Right atrium auricular region (tissue), 2 donors: ENCODE results near the gene SLC26A11. TPM values are rescaled to one million over a fixed set of nuclear protein-coding genes. Genes with fewer than 3 reads are reported as not detected.

Experiments used
- DNase-seq: peaks from one replicate; pipeline ENCODE4 v3.0.0-alpha.2; 2019; ENCODE audit warnings: low spot score
- H3K27ac ChIP-seq, 2 donors: fragments of 200-600 bp; sonication (generic); 1 replicate in 1 of 2; 2 replicates in 1 of 2; pipeline ENCODE4 v1.5.1; 2016 to 2019
- H3K27me3 ChIP-seq, 2 donors: fragments of 200-600 bp; sonication (generic); one replicate each; pipeline versions ENCODE4 v1.5.1 to v1.6.0; 2017 to 2019
- H3K36me3 ChIP-seq: fragments of 200-600 bp; sonication (generic); one replicate; pipeline ENCODE4 v1.5.1; 2016
- H3K4me1 ChIP-seq, 2 donors: fragments of 200-600 bp; sonication (generic); one replicate each; pipeline versions ENCODE4 v1.5.1 to v1.6.0; 2017 to 2019
- H3K4me3 ChIP-seq, 2 donors: fragments of 200-600 bp; sonication (generic); 1 replicate in 1 of 2; 2 replicates in 1 of 2; pipeline ENCODE4 v1.5.1; 2017 to 2019; ENCODE audit warnings: mild to moderate bottlenecking in 1 of 2, moderate library complexity in 1 of 2
- H3K9me3 ChIP-seq, 2 donors: fragments of 200-600 bp; sonication (generic); one replicate each; pipeline ENCODE4 v1.5.1; 2019
- total RNA-seq, 2 donors: library from RNA; depleted of rRNA; stranded (reverse); fragments of >200 nt; gene quantifications; one replicate each; pipeline ENCODE4 v1.1.0, GENCODE V29; 2016
- TF ChIP-seq, protein P1 (sequence below), 2 donors: fragments of 200-600 bp; sonication (generic); IDR thresholded peaks; one replicate each; pipeline ENCODE4 v1.5.1; 2019; ENCODE audit warnings: antibody characterized with exemption in 2 of 2

Gene SLC26A11
- total RNA-seq, 2 donors from 2014 or later = 2.2 to 9.0 TPM

DNA sequence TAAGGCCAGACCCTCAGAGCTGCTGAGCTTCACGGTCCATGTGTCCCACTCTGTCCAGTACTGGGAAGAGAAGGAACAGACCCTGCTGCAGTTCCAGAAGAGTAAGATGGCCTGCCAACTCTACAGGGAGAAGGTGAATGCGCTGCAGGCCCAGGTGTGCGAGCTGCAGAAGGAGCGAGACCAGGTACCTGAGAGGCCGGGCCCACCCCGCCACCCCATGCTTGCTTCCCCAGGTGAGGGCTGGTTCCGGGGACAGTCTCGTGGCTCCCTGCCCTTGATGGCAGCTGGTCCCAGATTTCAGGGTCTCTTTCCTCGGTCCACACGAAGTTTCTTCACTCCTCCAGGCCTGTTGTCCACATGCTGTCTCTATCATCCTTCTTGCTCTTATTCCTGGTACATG is 29.5 kb upstream of the SLC26A11 start:
- Histone ChIP-seq H3K4me1 (peaks cover 0 to 22% of the 10 kb centered on the region in 2 donors), H3K27me3 (no peaks in the 10 kb centered on the region), H3K36me3 (no peaks in the 10 kb centered on the region), H3K4me3 (no peak overlapping the region), H3K27ac (no peak overlapping the region), H3K9me3 (no peaks in the 10 kb centered on the region)
- no peak for DNase-seq
- TF ChIP-seq, protein P1, sequence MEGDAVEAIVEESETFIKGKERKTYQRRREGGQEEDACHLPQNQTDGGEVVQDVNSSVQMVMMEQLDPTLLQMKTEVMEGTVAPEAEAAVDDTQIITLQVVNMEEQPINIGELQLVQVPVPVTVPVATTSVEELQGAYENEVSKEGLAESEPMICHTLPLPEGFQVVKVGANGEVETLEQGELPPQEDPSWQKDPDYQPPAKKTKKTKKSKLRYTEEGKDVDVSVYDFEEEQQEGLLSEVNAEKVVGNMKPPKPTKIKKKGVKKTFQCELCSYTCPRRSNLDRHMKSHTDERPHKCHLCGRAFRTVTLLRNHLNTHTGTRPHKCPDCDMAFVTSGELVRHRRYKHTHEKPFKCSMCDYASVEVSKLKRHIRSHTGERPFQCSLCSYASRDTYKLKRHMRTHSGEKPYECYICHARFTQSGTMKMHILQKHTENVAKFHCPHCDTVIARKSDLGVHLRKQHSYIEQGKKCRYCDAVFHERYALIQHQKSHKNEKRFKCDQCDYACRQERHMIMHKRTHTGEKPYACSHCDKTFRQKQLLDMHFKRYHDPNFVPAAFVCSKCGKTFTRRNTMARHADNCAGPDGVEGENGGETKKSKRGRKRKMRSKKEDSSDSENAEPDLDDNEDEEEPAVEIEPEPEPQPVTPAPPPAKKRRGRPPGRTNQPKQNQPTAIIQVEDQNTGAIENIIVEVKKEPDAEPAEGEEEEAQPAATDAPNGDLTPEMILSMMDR (IDR thresholded peaks at IDR 0.05) = no peak

- TF ChIP-seq, protein P1 (IDR thresholded peaks at IDR 0.05) = no peak
- Histone ChIP-seq H3K27ac (no peak overlapping the region), H3K4me3 (no peak overlapping the region), H3K4me1 (peaks cover 0 to 22% of the 10 kb centered on the region in 2 donors), H3K27me3 (no peaks in the 10 kb centered on the region), H3K36me3 (no peaks in the 10 kb centered on the region), H3K9me3 (no peaks in the 10 kb centered on the region)
- DNase-seq = no peak
Observed at GRCh38 chr17:80191192-80191591, 29.0 kb upstream of the SLC26A11 start.

- no peak overlapping the region for H3K4me3 ChIP-seq
Observed at GRCh38 chr17:80191865-80192661, 28.2 kb upstream of the SLC26A11 start.

DNA sequence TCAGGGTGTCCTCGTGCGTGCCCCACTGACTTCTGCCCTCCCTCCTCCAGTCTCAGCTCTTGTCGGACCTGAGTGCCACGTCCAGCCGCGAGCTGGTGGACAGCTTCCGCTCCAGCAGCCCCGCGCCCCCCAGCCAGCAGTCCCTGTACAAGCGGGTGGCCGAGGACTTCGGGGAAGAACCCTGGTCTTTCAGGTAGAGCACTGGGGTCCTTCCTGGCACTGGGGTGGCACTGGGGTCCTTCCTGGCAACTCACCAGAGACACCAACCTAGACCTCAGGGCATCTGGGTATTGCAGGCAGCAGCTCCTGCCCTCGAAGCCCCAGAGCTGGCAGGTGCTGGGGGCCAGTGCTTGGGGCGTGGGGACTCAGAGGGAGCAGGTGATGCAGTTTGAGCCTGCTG is 25.1 kb upstream of the SLC26A11 start:
- Histone ChIP-seq H3K9me3 (no peaks in the 10 kb centered on the region), H3K27ac (no peak overlapping the region), H3K4me1 (peaks cover 0 to 14% of the 10 kb centered on the region in 2 donors), H3K27me3 (no peaks in the 10 kb centered on the region), H3K36me3 (no peaks in the 10 kb centered on the region), H3K4me3 (no peak overlapping the region)
- TF ChIP-seq, protein P1 (IDR thresholded peaks at IDR 0.05) = no peak
- no peak for DNase-seq

More at GRCh38 chr17:80191865-80192661, 28.2 kb upstream of the SLC26A11 start:
- peaks cover 0 to 22% of the 10 kb centered on the region in 2 donors for H3K4me1 ChIP-seq
- H3K9me3 ChIP-seq = no peaks in the 10 kb centered on the region
- no peaks in the 10 kb centered on the region for H3K27me3 ChIP-seq
- DNase-seq = peak; percentile 59
- TF ChIP-seq, protein P1 (IDR thresholded peaks at IDR 0.05) = no peak
- H3K27ac ChIP-seq = no peak overlapping the region
- no peaks in the 10 kb centered on the region for H3K36me3 ChIP-seq

DNA sequence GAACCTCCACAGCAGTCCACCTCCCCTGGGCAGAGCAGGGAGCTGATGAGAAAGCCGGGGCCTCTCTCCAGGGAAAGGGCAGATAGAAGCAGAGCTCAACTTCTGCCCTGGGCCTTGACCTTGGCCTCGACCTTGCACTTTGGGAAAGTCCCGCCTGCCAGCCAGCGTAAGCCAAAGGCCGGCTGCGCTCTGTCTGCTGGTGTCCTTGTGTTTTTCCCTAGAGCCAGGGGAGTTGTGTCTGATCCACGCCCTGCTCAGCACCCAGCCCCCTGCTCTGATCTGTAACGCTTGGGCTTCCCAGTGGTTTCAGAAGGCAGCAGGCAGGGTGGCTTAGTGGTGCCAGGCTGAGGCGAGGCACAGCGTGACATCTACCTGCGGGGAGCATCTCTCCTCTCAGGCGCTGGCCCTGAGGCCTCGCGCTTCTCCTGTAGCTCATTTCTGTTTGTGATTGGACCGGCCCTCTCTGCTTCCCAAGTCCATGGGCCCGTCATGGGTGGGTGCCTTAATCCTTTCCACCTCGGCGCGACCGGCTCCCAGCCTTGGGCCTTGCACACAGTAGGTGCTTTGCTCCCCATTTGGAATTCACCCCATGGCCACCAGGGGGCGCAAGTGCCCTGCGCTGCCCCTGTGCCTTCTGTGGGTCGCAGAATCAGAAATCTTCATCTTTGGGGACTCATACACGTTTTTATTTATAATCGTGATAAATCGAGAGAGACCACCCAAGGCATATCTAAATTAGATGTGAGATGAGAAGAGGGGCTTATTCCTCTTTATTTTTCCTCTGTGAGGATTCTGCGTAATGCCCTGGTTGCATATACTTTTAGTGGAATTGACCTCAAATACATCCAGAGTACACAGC is 24.3 kb upstream of the SLC26A11 start:
- TF ChIP-seq, protein P1 (IDR thresholded peaks at IDR 0.05) = peak; percentile 77 to 83
- no peaks in the 10 kb centered on the region for H3K27me3 ChIP-seq
- H3K4me1 ChIP-seq = peaks cover 0 to 14% of the 10 kb centered on the region in 2 donors
- no peak overlapping the region for H3K4me3 ChIP-seq
- H3K9me3 ChIP-seq = no peaks in the 10 kb centered on the region
- no peaks in the 10 kb centered on the region for H3K36me3 ChIP-seq
- no peak overlapping the region for H3K27ac ChIP-seq
- DNase-seq = no peak
